Subcutaneous adipose tissue (tissue), 4 donors: ENCODE results near the gene IQCH. TPM values are rescaled to one million over a fixed set of nuclear protein-coding genes. Genes with fewer than 3 reads are reported as not detected.

Experiments
- total RNA-seq, 4 donors: library from RNA; depleted of rRNA; stranded (reverse); fragments of >200 nt; gene quantifications; one replicate each; pipeline ENCODE4 v1.1.0, GENCODE V29; 2016
- TF ChIP-seq, protein P1 (sequence below): fragments of 450-650 bp; IDR thresholded peaks from one replicate; pipeline ENCODE4 v1.5.1; 2016; ENCODE audit warnings: low read depth, mild to moderate bottlenecking, control low read depth, antibody characterized with exemption, moderate library complexity

Gene IQCH
- total RNA-seq, 4 donors from 2014 or later: 0.51 to 1.5 (median 0.88) TPM; not detected in 1

DNA sequence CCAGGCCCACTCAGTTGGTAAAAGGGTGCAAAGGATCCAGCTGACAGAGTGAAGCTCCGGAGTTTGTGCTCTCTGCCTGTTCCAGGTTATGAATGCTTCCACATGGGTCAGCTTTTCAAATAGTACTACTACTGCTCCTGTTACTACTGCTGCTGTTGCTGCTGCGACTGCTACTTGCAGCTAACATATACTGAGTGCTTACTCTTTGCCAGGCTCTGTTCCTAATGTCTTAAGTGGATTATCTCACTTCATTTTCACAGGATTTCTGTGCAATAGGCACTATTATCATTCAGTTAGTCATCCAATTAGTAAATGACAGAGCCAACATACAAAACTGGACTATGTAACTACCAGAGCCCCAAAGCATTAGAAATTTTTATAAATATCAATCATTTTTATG is 106.5 kb downstream of the IQCH start:
- TF ChIP-seq, protein P1, sequence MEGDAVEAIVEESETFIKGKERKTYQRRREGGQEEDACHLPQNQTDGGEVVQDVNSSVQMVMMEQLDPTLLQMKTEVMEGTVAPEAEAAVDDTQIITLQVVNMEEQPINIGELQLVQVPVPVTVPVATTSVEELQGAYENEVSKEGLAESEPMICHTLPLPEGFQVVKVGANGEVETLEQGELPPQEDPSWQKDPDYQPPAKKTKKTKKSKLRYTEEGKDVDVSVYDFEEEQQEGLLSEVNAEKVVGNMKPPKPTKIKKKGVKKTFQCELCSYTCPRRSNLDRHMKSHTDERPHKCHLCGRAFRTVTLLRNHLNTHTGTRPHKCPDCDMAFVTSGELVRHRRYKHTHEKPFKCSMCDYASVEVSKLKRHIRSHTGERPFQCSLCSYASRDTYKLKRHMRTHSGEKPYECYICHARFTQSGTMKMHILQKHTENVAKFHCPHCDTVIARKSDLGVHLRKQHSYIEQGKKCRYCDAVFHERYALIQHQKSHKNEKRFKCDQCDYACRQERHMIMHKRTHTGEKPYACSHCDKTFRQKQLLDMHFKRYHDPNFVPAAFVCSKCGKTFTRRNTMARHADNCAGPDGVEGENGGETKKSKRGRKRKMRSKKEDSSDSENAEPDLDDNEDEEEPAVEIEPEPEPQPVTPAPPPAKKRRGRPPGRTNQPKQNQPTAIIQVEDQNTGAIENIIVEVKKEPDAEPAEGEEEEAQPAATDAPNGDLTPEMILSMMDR: no peak

DNA sequence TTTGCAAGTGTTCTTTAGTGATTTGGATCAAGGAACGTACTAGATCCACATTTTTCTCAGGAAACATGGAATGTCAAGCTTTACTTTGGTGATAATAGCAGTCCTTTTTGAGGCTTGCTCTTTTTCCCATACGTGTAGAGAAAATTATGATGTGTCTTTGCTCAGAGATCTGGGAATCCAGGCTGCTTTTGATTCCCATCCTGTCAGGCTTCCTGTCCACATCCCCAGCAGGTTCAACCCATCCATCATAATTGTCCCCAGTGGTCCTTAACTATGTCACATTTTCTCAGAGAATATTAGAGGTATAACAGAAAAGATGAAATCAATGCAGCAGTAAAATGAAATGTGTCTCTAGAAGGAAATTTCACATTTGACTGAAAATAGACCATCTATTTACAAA is 111.4 kb downstream of the IQCH start:
- TF ChIP-seq, protein P1: no peak

DNA sequence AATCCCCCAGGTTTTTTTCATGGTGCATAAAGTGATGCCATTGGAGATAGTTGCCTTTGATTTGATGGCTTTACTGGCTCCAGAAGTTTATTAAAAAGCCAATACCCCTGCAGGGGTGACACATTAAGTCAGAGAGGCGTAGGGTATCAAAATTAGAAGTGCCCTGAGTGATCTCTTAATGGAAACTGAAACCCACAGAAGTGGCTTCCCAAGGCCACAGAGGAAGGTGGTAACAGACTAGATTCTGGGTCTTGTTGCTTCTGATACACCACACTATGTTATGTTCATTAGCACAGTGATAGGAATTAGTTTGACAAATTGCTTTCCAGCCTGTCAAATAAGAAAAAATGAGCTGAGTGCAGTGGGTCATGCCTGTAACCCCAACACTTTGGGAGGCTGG is 112.3 kb downstream of the IQCH start:
- TF ChIP-seq, protein P1: no peak

DNA sequence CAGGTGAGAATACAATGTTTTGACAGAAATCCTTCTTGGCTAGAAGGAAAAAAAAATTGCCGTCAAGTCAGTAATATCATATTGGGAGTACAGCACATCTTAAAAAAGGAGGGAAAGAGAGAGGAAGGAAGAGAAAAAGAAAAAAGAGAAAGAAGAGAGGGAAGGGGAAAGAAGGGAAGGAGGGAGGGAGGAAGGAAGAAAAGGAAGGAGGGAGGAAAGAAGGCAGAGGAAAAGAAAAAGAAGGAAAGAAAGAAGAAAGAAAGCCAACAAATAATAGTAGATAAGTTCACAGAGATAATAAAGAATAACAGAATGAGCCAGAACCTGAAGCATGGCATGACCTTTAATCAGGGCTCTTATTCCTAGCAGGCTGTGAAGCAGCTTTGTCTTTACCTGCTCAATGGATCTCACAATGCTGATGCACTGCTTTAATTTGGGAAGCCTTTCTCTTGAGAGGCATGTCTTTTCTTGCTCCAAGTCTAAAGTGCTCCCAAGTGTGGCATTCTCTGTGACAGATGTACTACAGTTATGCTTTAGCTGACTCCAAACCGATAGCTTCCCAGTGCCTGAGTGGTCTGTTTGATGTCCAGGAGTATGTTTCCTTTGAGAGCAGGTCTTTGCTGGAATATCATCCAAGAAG is 114.9 kb downstream of the IQCH start:
- TF ChIP-seq, protein P1: no peak

DNA sequence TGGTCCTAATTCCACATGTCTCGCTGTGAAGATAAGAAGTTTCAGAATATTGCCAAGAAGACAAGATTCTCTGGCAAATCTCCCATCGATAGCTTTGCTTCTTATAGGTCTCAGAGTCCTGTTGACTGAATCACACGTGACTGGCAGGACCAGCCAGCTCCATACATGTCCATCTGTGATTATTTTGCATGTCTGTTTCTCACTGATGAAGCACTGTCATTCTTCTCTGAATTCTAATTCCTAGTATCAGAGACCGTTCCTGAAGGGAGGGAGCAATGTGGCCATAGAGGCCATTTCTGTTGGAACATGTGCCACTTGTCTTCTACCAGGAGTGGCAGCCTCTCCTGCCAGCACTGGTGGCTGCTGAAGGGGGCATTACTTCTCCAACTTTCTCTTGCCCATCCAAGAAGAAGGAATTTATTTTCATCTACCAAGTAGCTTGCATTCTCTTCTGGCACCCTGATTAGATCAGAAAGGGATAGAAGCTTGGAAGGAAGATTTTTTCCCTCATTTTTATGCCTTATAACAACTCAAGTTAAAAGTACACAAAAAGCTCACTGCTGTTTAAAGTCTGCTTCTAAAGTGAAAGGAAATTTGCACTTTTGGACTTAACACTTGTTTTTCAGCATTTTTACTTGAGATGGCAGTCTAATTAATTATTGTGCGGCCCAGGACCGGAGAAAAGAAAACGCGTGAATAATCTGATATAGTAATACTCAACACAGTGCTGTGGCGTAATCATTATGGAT is 115.8 kb downstream of the IQCH start:
- TF ChIP-seq, protein P1: no peak

DNA sequence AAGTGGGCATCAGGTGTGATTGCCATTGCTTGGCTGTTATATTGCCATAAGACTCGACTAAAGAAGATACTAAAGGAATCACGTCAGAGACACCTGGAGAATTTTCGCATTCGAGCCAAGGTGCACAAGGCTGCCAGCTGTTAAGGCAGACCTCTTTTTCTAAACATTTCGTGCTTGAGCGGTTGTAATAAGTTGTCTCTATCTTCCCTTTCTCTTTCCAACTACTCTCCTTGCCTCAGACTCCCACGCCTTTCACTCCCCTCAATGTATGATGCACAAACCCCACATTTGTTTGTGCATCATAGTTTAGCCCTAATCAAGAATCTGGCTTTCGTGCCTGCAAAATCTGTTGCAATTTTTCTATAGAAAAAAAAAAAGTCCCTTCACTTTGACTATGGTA is 118.0 kb downstream of the IQCH start:
- TF ChIP-seq, protein P1: no peak

DNA sequence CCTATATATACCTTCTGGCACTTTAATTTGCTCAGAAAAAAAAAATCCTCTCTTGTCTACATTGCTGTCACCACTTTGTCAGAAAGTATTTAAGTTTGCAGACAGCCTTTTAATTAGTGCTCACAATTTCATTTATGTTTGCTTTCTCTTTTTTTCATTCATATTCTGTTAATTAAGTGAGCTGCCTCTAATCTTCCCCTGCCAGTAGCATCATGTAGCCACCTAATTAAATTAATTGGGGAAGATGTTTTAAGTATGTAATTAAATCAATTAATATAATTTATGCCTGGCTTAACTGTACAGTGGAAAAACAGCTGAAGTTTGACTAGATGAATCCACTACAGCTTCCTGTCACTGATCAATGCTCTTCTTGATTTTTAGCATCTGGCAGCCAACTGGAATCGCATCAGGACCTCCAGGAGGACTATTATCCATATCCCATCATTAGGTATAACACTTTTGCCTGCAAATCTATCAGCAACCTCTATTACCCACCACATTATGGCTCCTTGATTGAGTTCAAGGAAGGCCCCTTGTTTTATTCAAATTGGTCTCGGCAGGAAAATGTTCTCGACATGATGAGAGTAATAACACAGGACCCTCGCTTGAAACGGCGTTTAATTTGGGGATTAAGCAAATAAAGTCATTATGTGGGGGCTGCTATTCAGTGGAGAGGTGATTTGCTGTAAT is 118.5 kb downstream of the IQCH start:
- TF ChIP-seq, protein P1: no peak
